ENCODE measurements around the gene CSTPP1. TPM values are rescaled to one million over a fixed set of nuclear protein-coding genes. Genes with fewer than 3 reads are reported as not detected.

Gene CSTPP1
- total and polyA plus RNA-seq, 2 of the 8 experiments (the other 6 are each of a cell fraction or from before 2014, with no cell fraction given), result 24.2 to 28.7 TPM

DNA sequence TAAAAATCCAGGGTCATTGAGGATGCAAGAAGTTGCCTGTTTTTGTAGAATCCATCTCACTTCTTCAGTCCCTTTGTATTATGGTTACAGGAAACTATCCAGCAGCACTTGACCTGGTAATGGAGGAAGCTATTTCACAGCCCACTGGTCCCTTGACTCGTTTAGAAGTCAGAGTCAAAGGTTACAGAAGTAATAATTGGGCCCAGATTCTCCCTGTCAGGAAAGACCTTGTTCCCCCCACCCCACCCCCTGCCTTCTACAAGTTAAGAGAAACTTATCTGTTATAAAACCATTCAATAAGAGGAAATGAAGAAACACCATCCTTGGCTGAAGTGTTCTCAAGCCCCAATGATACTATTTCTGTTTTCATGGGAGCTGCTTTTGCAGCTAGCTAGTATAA, 65.8 kb downstream of the CSTPP1 start (continued):
- TF ChIP-seq BCL11A (IDR thresholded peaks at IDR 0.05; ENCODE audit: low read depth in 2 of 2, low read length in 2 of 2), result no peak
- TF ChIP-seq EZH2 (IDR thresholded peaks at IDR 0.05; ENCODE audit: low read depth, low read length, severe bottlenecking), result no peak
- no peak for TF ChIP-seq NRF1 (IDR thresholded peaks at IDR 0.05; ENCODE audit: low read depth, low read length)
- no peak for TF ChIP-seq KDM5A (IDR thresholded peaks at IDR 0.05; ENCODE audit: low read length)
- TF ChIP-seq GTF2F1 (IDR thresholded peaks at IDR 0.05; ENCODE audit: borderline replicate concordance, low read depth, low read length), result no peak
- no peak for TF ChIP-seq CBX8 (IDR thresholded peaks at IDR 0.05; ENCODE audit: borderline replicate concordance, low read depth, low read length)
- TF ChIP-seq RFX5 (IDR thresholded peaks at IDR 0.05; ENCODE audit: borderline replicate concordance, low read depth, low read length), result no peak
